HepG2 (cell line): ENCODE results near the gene ZNF235. TPM values are rescaled to one million over a fixed set of nuclear protein-coding genes. Genes with fewer than 3 reads are reported as not detected.
A peak's percentile ranks its signal among the peaks of the same experiment; 100 is the strongest.

Source experiments
- BCL3 ChIP-seq: sonication (generic); formaldehyde crosslinking; IDR thresholded peaks from 2 replicates; pipeline ENCODE4 v1.5.1; 2020; ENCODE audit warnings: mild to moderate bottlenecking, missing genetic modification reagents, moderate library complexity
- BCLAF1 ChIP-seq: fragments of 450-650 bp; IDR thresholded peaks from 2 replicates; pipeline ENCODE4 v1.6.1; 2017; ENCODE audit warnings: mild to moderate bottlenecking
- FOXA3 ChIP-seq: IDR thresholded peaks from 2 replicates; pipeline ENCODE4 v1.6.1; 2016; ENCODE audit warnings: missing genetic modification reagents, missing compliant biosample characterization
- GLI4 ChIP-seq: sonication (generic); formaldehyde crosslinking; IDR thresholded peaks from 2 replicates; pipeline ENCODE4 v1.5.1; 2020; ENCODE audit warnings: missing genetic modification reagents, mild to moderate bottlenecking, moderate library complexity, borderline replicate concordance
- HNF4A ChIP-seq: sonication (generic); formaldehyde crosslinking; IDR thresholded peaks from 2 replicates; pipeline ENCODE4 v1.4.0; 2020; ENCODE audit warnings: missing genetic modification reagents
- KMT2A ChIP-seq: sonication (generic); formaldehyde crosslinking; IDR thresholded peaks from 2 replicates; pipeline ENCODE4 v1.4.0; 2020; ENCODE audit warnings: missing genetic modification reagents
- NFATC3 ChIP-seq: sonication (generic); formaldehyde crosslinking; IDR thresholded peaks from 2 replicates; pipeline ENCODE4 v1.5.1; 2020; ENCODE audit warnings: mild to moderate bottlenecking, missing genetic modification reagents
- PBX3 ChIP-seq: sonication (generic); formaldehyde crosslinking; IDR thresholded peaks from 2 replicates; pipeline ENCODE4 v1.8.1; 2023; ENCODE audit warnings: missing genetic modification reagents, inconsistent platforms, borderline replicate concordance
- PCBP1 ChIP-seq: fragments of 200-400 bp; formaldehyde crosslinking; IDR thresholded peaks from 2 replicates; pipeline ENCODE4 v1.6.1; 2017; ENCODE audit warnings: mild to moderate bottlenecking, low read depth, low read length, borderline replicate concordance
- SCMH1 ChIP-seq: sonication (generic); formaldehyde crosslinking; IDR thresholded peaks from 2 replicates; pipeline ENCODE4 v1.9.0; 2021; ENCODE audit warnings: missing genetic modification reagents, mild to moderate bottlenecking, borderline replicate concordance
- ZBTB3 ChIP-seq: sonication (generic); formaldehyde crosslinking; IDR thresholded peaks from 2 replicates; pipeline ENCODE4 v1.4.0; 2020; ENCODE audit warnings: low read depth, mild to moderate bottlenecking, moderate library complexity, missing genetic modification reagents, borderline replicate concordance
- ZFP90 ChIP-seq: sonication (generic); formaldehyde crosslinking; IDR thresholded peaks from 2 replicates; pipeline ENCODE4 v1.8.0; 2022; ENCODE audit warnings: missing genetic modification reagents, mild to moderate bottlenecking, inconsistent platforms, borderline replicate concordance
- ZMAT5 ChIP-seq: sonication (generic); formaldehyde crosslinking; IDR thresholded peaks from 2 replicates; pipeline ENCODE4 v1.5.0; 2020; ENCODE audit warnings: mild to moderate bottlenecking, low read depth, missing genetic modification reagents, borderline replicate concordance
- ZMYM4 ChIP-seq: sonication (generic); formaldehyde crosslinking; IDR thresholded peaks from 2 replicates; pipeline ENCODE4 v1.8.1; 2023; ENCODE audit warnings: mild to moderate bottlenecking, missing genetic modification reagents
- ZNF318 ChIP-seq: sonication (generic); formaldehyde crosslinking; IDR thresholded peaks from 2 replicates; pipeline ENCODE4 v1.4.0; 2020; ENCODE audit warnings: mild to moderate bottlenecking, missing genetic modification reagents
- polyA plus RNA-seq, 8 experiments: library from polyadenylated mRNA; depleted of rRNA in 3 of 8; stranded (reverse) in 7 of 8; unstranded in 1 of 8; fragments of >200 nt; fragmentation: Illumina TruSeq in 4 of 8; extraction: Trizol in 4 of 8; gene quantifications; 2 replicates each; pipeline versions ENCODE4 v1.2.1 to v1.2.3, GENCODE V29; 2011 to 2016; ENCODE audit warnings: low read depth in 4 of 8, missing spikeins in 1 of 8, mixed read lengths in 1 of 8; ENCODE audit not compliant: insufficient read depth in 1 of 8
- total RNA-seq, 5 experiments: library from RNA; depleted of rRNA; stranded (reverse); fragments of >200 nt; fragmentation: Illumina TruSeq; extraction: Trizol; gene quantifications; 2 replicates each; pipeline ENCODE4 v1.2.3, GENCODE V29; 2016; ENCODE audit warnings: low read depth in 1 of 5

ZNF235 gene
- total and polyA plus RNA-seq, 2 of the 13 experiments (the other 11 are each of a cell fraction or from before 2014, with no cell fraction given) = 4.8 to 5.5 TPM

GRCh38 chr19:44304659-44305193 lies at the start of gene ZNF235 (continued):
- TF ChIP-seq ZBTB3 (CRISPR knock-in tag) = no peak
- no peak for TF ChIP-seq ZNF318 (CRISPR knock-in tag)
- TF ChIP-seq ZMYM4 (CRISPR knock-in tag) = peak; percentile 46
- 0 out of 2 replicates have a peak, but pooled peaks have one; percentile 55 for TF ChIP-seq BCL3 (CRISPR knock-in tag)
- TF ChIP-seq SCMH1 (CRISPR knock-in tag) = no peak
- no peak for TF ChIP-seq GLI4 (CRISPR knock-in tag)
- no peak for TF ChIP-seq BCLAF1
- TF ChIP-seq NFATC3 = no peak
- TF ChIP-seq FOXA3 = peak; percentile 36; the same call in 1 of the 2 replicates
- TF ChIP-seq KMT2A (CRISPR knock-in tag) = peak; percentile 75
- TF ChIP-seq ZFP90 = 0 out of 2 replicates have a peak, but pooled peaks have one; percentile 50
- TF ChIP-seq ZMAT5 (CRISPR knock-in tag) = no peak
- no peak for TF ChIP-seq PCBP1
- TF ChIP-seq HNF4A (CRISPR knock-in tag) = peak; percentile 19; the same call in 1 of the 2 replicates
- TF ChIP-seq PBX3 (CRISPR knock-in tag) = no peak
